GM20000 (cell line): Measurements from ENCODE around the gene ISCU.
"Not testable (repeated sequence)": the region's sequence is repeated elsewhere in the genome, so short reads cannot be mapped to it uniquely, and the experiment has no call there.

Experiments used
- DNase-seq: peaks from one replicate; pipeline ENCODE4 v3.0.0; 2012; ENCODE audit warnings: low spot score
- CTCF ChIP-seq: IDR thresholded peaks from 2 replicates; pipeline ENCODE4 v1.5.1; 2012; ENCODE audit warnings: mild to moderate bottlenecking, control low read depth; ENCODE audit errors: extremely low read depth, missing control alignments

The ISCU gene

DNA sequence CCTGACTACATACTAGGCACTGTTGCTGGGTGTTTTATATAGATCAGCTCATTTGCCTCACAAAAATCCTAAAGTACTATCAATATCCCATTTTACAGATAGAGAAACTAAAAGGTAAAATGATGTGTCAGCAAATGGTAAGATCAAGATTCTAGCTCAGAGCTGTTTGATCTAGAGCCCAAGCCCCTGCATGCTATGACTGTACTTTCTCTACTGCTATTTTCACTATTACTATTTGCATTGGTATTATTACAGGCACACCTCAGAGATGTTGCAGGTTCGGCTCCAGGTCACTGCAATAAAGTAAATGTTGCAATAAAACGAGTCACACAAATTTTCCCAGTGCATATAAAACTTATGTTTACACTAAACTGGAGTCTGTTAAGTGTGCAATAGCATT lies 10.9 kb downstream of the ISCU start:
- DNase-seq, result no peak
- TF ChIP-seq CTCF, result no peak

DNA sequence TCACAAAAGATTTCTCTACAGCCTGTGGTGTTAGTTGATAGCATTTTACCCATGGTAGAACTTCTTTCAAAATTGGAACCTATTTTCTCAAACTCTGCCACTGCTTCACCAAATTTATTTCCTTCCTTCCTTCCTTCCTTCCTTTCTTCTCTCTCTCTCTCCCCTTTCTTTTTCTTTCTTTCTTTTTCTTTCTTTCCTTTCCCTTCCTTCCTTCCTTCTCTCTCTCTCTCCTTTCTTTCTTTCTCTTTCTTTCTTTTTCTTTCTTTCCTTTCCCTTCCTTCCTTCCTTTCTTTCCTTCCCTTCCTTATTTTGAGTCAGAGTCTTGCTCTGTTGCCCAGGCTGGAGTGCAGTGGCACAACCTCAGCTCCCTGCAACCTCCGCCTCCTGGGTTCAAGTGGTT lies 11.9 kb downstream of the ISCU start:
- not testable (repeated sequence) for DNase-seq

DNA sequence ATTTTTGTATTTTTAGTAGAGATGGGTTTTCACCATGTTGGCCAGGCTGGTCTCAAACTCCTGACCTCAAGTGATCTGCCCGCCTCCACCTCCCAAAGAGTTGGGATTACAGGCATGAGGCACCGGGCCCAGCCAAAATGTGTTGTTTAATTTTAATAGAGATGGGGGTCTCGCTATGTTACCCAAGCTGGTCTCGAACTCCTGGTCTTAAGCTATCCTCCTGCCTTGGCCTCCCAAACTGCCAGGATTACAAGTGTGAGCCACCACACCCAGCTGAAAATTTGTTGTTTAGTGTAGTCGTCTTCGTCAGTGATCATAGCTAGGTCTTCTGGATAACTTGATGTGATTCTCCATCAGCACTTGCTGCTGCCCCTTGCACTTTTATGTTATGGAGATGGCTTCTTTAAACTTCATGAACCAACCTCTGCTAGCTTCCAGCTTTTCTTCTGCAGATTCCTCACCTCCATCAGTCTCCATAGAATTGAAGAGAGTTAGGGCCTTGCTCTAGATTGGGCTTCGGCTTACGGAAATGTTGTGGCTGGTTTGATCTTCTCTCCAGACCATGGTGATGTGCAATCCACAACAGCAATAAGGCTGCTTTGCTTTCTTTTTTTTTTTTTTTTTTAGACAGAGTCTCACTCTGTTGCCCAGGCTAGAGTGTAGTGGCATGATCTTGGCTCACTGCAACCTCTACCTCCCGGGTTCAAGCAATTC lies 13.0 kb downstream of the ISCU start:
- no peak for TF ChIP-seq CTCF
- no peak for DNase-seq

GRCh38 chr12:108576660-108577234 lies 14.4 kb downstream of the ISCU start:
- TF ChIP-seq CTCF, result no peak
- DNase-seq, result no peak

GRCh38 chr12:108577458-108577857 lies 15.1 kb downstream of the ISCU start:
- no peak for TF ChIP-seq CTCF
- no peak for DNase-seq

GRCh38 chr12:108578264-108578663 lies 15.9 kb downstream of the ISCU start:
- DNase-seq, result no peak
- TF ChIP-seq CTCF, result no peak

GRCh38 chr12:108578813-108579212 lies 16.4 kb downstream of the ISCU start:
- DNase-seq, result no peak
- TF ChIP-seq CTCF, result no peak

DNA sequence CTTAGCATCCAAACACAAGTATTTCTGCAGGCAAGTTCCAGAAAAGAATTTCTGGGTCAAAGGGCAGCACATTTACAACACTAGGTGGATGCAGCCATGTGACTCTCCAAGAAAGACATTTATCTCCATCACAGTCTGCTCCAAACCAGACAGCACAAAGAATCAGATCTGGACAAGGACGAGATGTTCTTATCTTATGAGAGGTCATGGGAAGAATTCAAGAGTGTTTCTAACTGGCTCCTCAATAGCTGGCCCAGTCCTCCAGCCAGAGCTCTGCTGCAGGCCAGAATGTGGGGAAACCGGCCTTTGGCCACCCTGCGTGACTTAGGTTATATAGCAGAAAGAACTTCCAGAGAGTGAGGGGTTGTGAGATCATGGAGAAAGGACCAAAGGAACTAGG lies 18.1 kb downstream of the ISCU start:
- DNase-seq, result no peak
- TF ChIP-seq CTCF, result no peak
